ENCODE results near the gene ZFP64. TPM values are rescaled to one million over a fixed set of nuclear protein-coding genes. Genes with fewer than 3 reads are reported as not detected.
"Not testable (repeated sequence)": the region's sequence is repeated elsewhere in the genome, so short reads cannot be mapped to it uniquely, and the experiment has no call there.

The ZFP64 gene
- total RNA-seq, 2 experiments from 2014 or later, result 10.0 to 11.8 TPM

GRCh38 chr20:52137850-52138249 lies 53.7 kb downstream of the ZFP64 start:
- no peak overlapping the region for H3K27ac Mint-ChIP-seq
- H3K36me3 Mint-ChIP-seq (ENCODE audit: low read depth), result no peaks in the 10 kb centered on the region
- H3K4me3 Mint-ChIP-seq, result no peak overlapping the region
- DNase-seq, result no peak
- no peaks in the 10 kb centered on the region for H3K27me3 Mint-ChIP-seq
- ChIA-PET CTCF (no interaction called here), POLR2A (no interaction called here)
- no peaks in the 10 kb centered on the region for H3K9me3 Mint-ChIP-seq
- H3K4me1 Mint-ChIP-seq, result no peaks in the 10 kb centered on the region

GRCh38 chr20:52133714-52134113 lies 57.9 kb downstream of the ZFP64 start:
- H3K4me3 Mint-ChIP-seq; POLR2A ChIA-PET; H3K27ac Mint-ChIP-seq; H3K27me3 Mint-ChIP-seq; H3K4me1 Mint-ChIP-seq; H3K36me3 Mint-ChIP-seq (ENCODE audit: low read depth); CTCF ChIA-PET; H3K9me3 Mint-ChIP-seq; DNase-seq: not testable (repeated sequence)

- Mint-ChIP-seq H3K27me3 (no peaks in the 10 kb centered on the region), H3K27ac (no peak overlapping the region), H3K4me1 (peaks cover 1% of the 10 kb centered on the region), H3K9me3 (no peaks in the 10 kb centered on the region), H3K4me3 (no peak overlapping the region), H3K36me3 (ENCODE audit: low read depth) (no peaks in the 10 kb centered on the region)
- DNase-seq, result no peak
- ChIA-PET CTCF (no interaction called here), POLR2A (no interaction called here)
Observed at GRCh38 chr20:52132337-52132736, 59.2 kb downstream of the ZFP64 start.

GRCh38 chr20:52131048-52131643 lies 60.4 kb downstream of the ZFP64 start:
- H3K27me3 Mint-ChIP-seq, result no peaks in the 10 kb centered on the region
- H3K36me3 Mint-ChIP-seq (ENCODE audit: low read depth), result no peaks in the 10 kb centered on the region
- ChIA-PET POLR2A (no interaction called here), CTCF (no interaction called here)
- H3K27ac Mint-ChIP-seq, result no peak overlapping the region
- H3K9me3 Mint-ChIP-seq, result no peaks in the 10 kb centered on the region
- H3K4me1 Mint-ChIP-seq, result peaks cover 1% of the 10 kb centered on the region
- no peak overlapping the region for H3K4me3 Mint-ChIP-seq
- no peak for DNase-seq

- DNase-seq, result no peak
- Mint-ChIP-seq H3K4me1 (peaks cover 1% of the 10 kb centered on the region), H3K4me3 (no peak overlapping the region), H3K36me3 (ENCODE audit: low read depth) (no peaks in the 10 kb centered on the region), H3K27me3 (no peaks in the 10 kb centered on the region), H3K9me3 (no peaks in the 10 kb centered on the region), H3K27ac (no peak overlapping the region)
- ChIA-PET POLR2A (no interaction called here), CTCF (no interaction called here)
Observed at GRCh38 chr20:52130406-52130805, 61.2 kb downstream of the ZFP64 start.

GRCh38 chr20:52129611-52130010 lies 62.0 kb downstream of the ZFP64 start:
- H3K4me1 Mint-ChIP-seq, result peaks cover 1% of the 10 kb centered on the region
- no peak overlapping the region for H3K27ac Mint-ChIP-seq

GRCh38 chr20:52127309-52127708 lies 64.3 kb downstream of the ZFP64 start:
- Mint-ChIP-seq H3K4me1 (peaks cover 1% of the 10 kb centered on the region), H3K4me3 (no peak overlapping the region), H3K9me3 (no peaks in the 10 kb centered on the region), H3K36me3 (ENCODE audit: low read depth) (no peaks in the 10 kb centered on the region), H3K27me3 (no peaks in the 10 kb centered on the region), H3K27ac (no peak overlapping the region)
- POLR2A ChIA-PET, result no interaction called here
- no peak for DNase-seq
- CTCF ChIA-PET, result no interaction called here

More at GRCh38 chr20:52129611-52130010, 62.0 kb downstream of the ZFP64 start:
- Mint-ChIP-seq H3K4me3 (no peak overlapping the region), H3K9me3 (no peaks in the 10 kb centered on the region), H3K36me3 (ENCODE audit: low read depth) (no peaks in the 10 kb centered on the region), H3K27me3 (no peaks in the 10 kb centered on the region)
- POLR2A ChIA-PET, result no interaction called here
- no peak for DNase-seq
- CTCF ChIA-PET, result no interaction called here

- Mint-ChIP-seq H3K36me3 (ENCODE audit: low read depth) (no peaks in the 10 kb centered on the region), H3K4me1 (peaks cover 1% of the 10 kb centered on the region), H3K4me3 (no peak overlapping the region), H3K9me3 (no peaks in the 10 kb centered on the region), H3K27me3 (no peaks in the 10 kb centered on the region), H3K27ac (no peak overlapping the region)
- DNase-seq, result no peak
- ChIA-PET CTCF (no interaction called here), POLR2A (no interaction called here)
Observed at GRCh38 chr20:52124821-52125220, 66.8 kb downstream of the ZFP64 start.

GRCh38 chr20:52118696-52119095 lies 72.9 kb downstream of the ZFP64 start:
- CTCF ChIA-PET, result no interaction called here

GRCh38 chr20:52118016-52118623 lies 73.5 kb downstream of the ZFP64 start:
- POLR2A ChIA-PET, result no interaction called here
- Mint-ChIP-seq H3K4me3 (no peak overlapping the region), H3K27me3 (no peaks in the 10 kb centered on the region), H3K9me3 (no peaks in the 10 kb centered on the region), H3K36me3 (ENCODE audit: low read depth) (no peaks in the 10 kb centered on the region), H3K27ac (no peak overlapping the region), H3K4me1 (no peaks in the 10 kb centered on the region)
- CTCF ChIA-PET, result interaction anchor here (0.7 to 1.1 kb wide), 2 partner anchors 13 to 591 kb away, joined by 4 to 6 read pairs; no protein-coding TSS in a partner anchor
- DNase-seq, result no peak

More at GRCh38 chr20:52118696-52119095, 72.9 kb downstream of the ZFP64 start:
- no peak overlapping the region for H3K4me3 Mint-ChIP-seq
- no peak overlapping the region for H3K27ac Mint-ChIP-seq
- POLR2A ChIA-PET, result no interaction called here
- no peaks in the 10 kb centered on the region for H3K36me3 Mint-ChIP-seq (ENCODE audit: low read depth)
- no peaks in the 10 kb centered on the region for H3K9me3 Mint-ChIP-seq
- H3K27me3 Mint-ChIP-seq, result no peaks in the 10 kb centered on the region
- DNase-seq, result no peak
- no peaks in the 10 kb centered on the region for H3K4me1 Mint-ChIP-seq

- POLR2A ChIA-PET, result no interaction called here
- Mint-ChIP-seq H3K4me1 (peaks cover 1% of the 10 kb centered on the region), H3K27ac (no peak overlapping the region), H3K27me3 (peaks cover 12% of the 10 kb centered on the region), H3K4me3 (no peak overlapping the region), H3K36me3 (ENCODE audit: low read depth) (no peaks in the 10 kb centered on the region), H3K9me3 (no peaks in the 10 kb centered on the region)
- DNase-seq, result no peak
- CTCF ChIA-PET, result no interaction called here
Observed at GRCh38 chr20:52110456-52110855, 81.1 kb downstream of the ZFP64 start.

- no peak overlapping the region for H3K4me3 Mint-ChIP-seq
- H3K27me3 Mint-ChIP-seq, result peaks cover 35% of the 10 kb centered on the region
- DNase-seq, result no peak
- peaks cover 22% of the 10 kb centered on the region for H3K4me1 Mint-ChIP-seq
- H3K9me3 Mint-ChIP-seq, result no peaks in the 10 kb centered on the region
- ChIA-PET POLR2A (no interaction called here), CTCF (interaction anchor here (0.9 kb wide), 1 partner anchor 12 kb away, joined by 4 read pairs; no protein-coding TSS in a partner anchor)
- no peaks in the 10 kb centered on the region for H3K36me3 Mint-ChIP-seq (ENCODE audit: low read depth)
- no peak overlapping the region for H3K27ac Mint-ChIP-seq
Observed at GRCh38 chr20:52105442-52106422, 85.8 kb downstream of the ZFP64 start.
